ENCODE measurements around the gene SDR9C7.
"Not testable (repeated sequence)": the region's sequence is repeated elsewhere in the genome, so short reads cannot be mapped to it uniquely, and the experiment has no call there.

The SDR9C7 gene

DNA sequence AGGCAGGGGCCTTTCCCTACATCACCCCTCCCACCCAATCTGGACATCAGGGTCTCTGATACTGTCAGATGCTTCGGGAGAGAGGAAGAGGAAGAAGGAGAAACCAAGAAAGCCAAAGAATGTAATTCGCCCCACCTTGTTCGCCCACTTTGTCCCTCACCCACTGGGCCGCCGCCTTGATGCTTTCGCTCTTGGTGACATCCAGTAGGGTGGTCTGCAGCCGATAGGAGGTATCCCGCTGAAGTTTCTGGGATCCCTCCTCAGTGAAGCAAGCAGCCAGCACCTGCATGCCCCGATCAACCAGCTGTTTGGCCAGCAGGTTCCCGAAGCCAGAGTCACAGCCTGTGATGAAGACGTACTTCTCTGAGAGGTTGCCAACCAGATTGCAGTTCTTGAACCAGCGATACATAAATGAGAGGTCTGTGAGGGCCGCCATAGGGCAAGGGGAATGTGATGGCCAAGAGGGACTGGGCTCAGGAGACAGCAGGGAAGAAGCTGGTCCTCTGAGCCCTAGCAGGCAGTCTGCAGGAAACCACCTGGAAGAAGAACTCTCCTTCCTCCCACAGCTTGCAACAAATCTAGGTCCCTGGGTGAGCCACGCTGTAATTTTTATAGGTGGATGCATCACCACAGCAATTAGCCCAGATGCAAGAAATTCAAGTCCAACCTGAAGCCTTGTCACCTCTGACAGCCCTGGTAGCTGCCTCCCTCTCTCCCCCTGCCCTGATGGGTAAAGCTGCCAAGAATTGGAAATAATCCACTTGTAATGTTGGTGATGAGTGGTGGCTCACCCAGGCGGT lies at the start of gene SDR9C7:
Gene SDR9C7, minus strand, starts transcription at position 583 of the 800 bp plus-strand sequence. Its CDS starts 147 bp downstream, at position 436.
- no peak for DNase-seq

DNA sequence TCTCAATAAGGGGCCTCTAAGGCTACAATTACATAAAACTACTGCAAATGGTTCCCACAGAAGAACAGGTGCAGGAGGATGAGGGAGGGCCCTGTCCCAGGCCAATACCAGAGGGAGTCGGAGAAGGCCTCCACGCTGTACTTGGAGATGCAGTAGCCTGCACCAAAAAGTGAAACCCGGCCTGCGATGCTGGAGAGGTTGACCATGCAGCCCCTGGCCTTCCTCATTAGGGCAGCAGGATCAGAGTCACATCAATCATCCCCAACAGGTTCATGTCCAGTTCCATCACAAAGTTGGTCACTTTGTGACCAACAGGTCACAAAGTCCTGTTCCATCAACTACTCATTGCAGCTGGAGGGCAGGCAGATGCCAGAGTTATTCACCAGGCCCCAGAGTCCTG lies 49.2 kb upstream of the SDR9C7 start:
- no peak for DNase-seq

DNA sequence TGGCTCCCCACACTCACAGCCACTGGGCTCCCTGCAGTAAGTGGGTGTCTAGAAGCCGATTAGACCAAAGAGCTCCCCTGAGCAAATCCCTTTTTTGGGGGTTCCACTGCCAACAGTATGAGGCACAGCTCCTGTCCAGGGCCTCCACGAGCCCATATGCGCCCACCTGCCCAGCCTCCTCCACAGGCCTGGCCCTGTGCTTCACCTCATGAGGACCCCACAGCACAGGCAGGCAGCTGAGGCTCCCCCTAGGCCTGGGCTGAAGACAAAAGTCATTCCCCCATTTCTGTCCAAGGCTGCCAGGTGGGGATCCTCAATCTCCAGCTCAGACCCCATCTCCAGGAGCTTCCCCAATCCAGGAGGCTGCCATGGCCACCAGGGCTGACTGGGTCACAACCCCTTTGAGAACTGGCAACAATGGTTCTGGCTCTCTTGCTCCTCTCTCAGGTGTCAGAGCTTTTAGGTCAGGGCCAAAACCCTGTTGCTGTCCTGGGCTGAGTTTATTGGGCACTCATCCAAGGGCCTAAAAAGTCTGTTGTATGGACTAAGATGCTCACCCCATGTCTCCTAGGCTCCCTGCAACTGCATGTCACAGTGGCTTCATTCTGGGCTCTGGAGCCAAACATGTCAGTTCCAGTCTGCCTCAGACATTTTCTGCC lies 48.5 kb upstream of the SDR9C7 start:
- not testable (repeated sequence) for DNase-seq

DNA sequence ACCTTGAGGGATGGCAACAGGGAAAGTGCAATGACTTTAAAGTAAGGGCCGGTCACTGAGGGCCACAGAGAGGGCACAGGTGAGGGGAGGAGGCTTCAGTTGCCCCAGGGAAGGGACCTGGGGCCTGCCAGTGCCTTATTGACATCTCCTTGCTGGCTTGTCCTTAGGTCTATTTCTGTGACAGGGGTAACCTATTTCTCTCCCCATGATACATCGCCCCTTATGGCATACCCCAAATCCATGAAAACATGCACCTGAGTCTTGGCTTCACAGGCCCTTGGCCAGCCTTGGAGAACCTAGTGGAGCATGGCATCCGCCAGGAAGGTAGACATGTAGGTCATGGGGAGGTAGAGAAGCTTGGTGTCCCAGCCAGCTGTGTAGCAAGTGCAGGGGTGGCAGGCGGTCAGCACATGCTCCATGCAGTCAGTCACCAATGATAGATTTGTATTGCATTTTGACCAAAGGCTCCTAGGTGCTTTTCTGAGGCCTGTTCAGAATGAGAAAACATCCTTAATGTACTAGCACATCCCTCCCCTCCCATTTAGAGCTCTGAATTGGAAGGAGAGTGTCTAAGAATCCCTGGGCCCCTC lies 46.8 kb upstream of the SDR9C7 start:
- DNase-seq = no peak

DNA sequence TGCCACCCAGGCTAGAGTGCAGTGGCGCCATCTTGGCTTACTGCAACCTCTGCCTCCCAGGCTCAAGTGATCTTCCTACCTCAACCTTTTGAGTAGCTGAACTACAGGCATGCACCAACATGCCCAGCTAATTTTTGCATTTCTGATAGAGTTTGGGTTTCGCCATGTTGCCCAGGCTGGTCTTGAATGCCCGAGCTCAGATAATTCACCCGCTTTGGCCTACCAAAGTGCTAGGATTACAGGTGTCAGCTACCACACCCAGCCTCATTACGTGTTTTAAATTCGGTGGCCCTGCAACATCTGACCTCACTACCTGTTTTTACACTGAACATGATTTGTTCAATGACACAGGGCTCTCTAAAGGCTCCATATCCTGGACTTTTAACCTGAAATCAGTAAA lies 46.1 kb upstream of the SDR9C7 start:
- no peak for DNase-seq

DNA sequence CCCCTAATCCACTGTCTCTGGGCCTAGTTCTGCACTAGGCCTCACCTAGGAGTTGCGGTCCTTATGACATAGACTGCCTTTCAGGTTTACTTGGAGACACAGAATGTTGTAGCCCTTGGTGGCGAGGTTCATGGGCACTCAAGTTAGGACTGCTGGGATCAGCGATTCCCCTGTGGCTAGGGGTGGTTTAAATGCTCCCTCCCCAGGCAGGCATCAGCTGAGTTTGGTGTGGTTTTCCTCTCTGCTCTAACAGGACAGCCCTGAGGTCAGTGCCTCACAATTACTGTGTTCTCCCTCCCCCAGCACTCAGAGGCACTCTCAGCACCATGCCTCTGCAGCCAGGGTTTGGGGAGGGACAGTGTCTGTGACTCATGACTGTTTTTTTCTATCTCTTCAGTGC lies 45.4 kb upstream of the SDR9C7 start:
- no peak for DNase-seq

DNA sequence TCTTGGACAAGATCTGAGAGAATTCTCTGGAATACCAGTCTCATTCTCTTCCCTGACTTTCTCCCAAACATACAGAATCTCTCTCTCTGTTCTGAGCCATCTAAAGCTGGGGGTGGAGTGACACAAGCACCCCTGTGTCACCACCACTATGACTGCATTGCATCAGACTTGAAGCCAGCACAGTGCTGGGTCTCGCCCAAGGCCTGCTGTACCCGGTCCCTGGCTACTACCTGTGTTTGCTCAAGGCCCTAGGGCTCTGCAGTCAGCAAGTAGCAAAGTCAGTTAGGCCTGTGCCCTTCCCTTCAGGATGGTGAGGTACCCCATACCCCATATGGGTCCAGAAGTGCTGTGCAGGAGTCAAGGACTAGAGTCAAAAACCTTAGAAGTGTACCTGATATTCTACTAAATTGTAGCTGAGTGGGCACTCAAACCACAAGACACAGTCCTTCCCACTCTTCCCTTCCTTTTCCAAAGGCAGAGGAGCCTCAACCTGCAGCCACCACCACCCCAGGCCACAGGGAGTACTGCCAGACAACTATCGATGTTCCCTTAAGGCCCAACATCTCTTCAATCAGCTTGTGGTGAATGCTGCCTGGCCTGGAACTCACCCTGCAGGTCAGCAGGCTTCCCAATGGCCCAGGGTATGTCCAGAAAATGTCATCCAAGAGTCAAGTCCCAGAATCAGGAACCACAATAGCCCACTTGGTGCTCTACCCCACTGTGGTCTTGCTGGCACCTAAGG lies 44.4 kb upstream of the SDR9C7 start:
- no peak for DNase-seq

DNA sequence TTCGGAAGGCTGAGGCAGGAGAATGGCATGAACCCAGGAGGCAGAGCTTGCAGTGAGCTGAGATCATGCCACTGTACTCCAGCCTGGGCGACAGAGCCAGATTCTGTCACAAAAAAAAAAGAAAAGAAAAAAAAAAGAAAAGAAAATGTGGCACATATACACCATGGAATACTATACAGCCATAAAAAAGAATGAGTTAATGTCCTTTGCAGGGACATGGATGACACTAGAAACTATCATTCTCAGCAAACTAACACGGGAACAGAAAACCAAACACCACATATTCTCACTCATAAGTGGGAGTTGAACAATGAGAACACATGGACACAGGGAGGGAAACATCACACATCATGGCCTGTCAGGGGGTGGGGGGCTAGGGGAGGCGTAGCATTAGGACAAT lies 43.2 kb upstream of the SDR9C7 start:
- DNase-seq = not testable (repeated sequence)

DNA sequence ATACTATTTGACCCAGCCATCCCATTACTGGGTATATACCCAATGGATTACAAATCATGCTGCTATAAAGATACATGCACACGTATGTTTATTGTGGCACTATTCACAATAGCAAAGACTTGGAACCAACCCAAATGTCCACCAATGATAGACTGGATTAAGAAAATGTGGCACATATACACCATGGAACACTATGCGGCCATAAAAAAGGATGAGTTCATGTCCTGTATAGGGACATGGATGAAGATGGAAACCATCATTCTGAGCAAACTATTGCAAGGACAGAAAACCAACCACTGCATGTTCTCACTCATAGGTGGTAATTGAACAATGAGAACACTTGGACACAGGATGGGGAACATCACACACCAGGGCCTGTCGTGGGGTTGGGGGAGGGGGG lies 40.0 kb upstream of the SDR9C7 start:
- DNase-seq = not testable (repeated sequence)

DNA sequence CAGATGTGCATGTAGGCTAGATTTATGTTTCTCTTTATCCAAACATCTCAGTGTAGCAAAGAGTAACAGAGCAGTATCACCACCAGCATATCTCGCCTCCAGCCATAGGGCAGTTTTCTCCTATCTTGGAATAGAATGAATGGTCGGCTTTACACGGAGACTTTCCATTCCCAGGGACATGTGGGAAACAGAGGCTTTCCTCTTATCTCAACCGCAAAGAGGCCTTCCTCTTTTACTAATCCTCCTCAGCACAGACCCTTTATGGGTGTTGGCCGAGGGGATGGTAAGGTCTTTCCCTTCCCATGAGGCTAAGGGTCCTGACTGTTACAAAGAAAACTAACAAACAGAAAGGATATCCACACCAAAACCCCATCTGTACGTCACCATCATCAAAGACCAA lies 34.7 kb upstream of the SDR9C7 start:
- not testable (repeated sequence) for DNase-seq

DNA sequence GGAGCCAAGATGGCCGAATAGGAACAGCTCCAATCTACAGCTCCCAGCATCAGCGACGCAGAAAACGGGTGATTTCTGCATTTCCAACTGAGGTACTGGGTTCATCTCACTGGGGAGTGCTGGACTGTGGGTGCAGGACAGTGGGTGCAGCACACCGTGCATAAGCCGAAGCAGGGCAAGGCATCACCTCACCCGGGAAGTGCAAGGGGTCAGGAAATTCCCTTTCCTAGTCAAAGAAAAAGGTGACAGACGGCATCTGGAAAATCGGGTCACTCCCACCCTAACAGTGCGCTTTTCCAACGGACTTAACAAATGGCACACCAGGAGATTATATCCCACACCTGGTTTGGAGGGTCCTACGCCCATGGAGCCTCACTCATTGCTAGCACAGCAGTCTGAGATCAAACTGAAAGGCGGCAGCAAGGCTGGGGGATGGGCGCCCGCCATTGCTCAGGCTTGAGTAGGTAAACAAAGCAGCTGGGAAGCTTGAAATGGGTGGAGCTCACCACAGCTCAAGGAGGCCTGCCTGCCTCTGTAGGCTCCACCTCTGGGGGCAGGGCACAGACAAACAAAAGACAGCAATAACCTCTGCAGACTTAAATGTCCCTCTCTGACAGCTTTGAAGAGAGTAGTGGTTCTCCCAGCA lies 31.9 kb upstream of the SDR9C7 start:
- not testable (repeated sequence) for DNase-seq

DNA sequence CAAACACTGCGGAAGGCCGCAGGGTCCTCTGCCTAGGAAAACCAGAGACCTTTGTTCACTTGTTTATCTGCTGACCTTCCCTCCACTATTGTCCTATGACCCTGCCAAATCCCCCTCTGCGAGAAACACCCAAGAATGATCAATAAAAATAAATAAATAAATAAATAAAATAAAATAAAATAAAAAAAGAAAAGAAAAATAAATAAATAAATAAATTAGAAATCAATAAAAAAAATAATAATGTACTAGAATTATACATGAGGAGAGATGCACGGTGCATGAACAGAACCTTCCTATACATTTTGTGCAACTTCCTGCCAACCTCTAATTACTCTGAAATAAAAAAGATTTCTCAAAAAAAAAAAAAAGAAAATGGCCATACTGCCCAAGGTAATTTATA lies 30.9 kb upstream of the SDR9C7 start:
- not testable (repeated sequence) for DNase-seq

DNA sequence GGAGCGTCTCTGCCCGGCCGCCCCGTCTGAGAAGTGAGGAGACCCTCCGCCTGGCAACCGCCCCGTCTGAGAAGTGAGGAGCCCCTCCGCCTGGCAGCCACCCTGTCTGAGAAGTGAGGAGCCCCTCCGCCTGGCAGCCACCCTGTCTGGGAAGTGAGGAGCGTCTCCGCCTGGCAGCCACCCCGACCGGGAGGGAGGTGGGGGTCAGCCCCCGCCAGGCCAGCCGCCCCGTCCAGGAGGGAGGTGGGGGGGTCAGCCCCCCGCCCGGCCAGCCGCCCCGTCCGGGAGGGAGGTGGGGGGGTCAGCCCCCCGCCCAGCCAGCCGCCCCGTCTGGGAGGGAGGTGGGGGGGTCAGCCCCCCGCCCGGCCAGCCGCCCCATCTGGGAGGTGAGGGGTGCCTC lies 29.3 kb upstream of the SDR9C7 start:
- not testable (repeated sequence) for DNase-seq

DNA sequence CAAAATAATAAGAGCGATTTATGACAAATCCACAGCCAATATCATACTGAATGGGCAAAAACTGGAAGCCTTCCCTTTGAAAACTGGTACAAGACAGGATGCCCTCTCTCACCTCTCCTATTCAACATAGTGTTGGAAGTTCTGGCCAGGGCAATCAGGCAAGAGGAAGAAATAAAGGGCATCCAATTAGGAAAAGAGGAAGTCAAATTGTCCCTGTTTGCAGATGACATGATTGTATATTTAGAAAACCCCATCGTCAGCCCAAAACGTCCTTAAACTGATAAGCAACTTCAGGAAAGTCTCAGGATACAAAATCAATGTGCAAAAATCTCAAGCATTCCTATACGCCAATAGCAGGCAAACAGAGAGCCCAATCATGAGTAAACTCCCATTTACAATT lies 28.0 kb upstream of the SDR9C7 start:
- not testable (repeated sequence) for DNase-seq

DNA sequence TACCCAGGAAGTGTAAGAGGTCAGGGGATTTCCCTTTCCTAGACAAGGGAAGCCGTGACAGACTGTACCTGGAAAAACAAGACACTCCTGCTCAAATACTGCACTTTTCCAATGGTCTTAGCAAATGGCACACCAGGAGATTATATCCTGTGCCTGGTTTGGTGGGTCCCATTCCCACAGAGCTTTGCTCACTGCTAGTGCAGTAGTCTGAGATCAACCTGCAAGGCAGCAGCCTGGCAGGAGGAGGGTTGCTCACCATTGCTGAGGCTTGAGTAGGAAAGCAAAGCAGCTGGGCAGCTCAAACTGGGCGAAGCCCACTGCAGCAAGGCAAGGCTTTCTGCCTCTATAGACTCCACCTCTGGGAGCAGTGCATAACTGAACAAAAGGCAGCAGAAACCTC lies 24.2 kb upstream of the SDR9C7 start:
- DNase-seq = no peak

DNA sequence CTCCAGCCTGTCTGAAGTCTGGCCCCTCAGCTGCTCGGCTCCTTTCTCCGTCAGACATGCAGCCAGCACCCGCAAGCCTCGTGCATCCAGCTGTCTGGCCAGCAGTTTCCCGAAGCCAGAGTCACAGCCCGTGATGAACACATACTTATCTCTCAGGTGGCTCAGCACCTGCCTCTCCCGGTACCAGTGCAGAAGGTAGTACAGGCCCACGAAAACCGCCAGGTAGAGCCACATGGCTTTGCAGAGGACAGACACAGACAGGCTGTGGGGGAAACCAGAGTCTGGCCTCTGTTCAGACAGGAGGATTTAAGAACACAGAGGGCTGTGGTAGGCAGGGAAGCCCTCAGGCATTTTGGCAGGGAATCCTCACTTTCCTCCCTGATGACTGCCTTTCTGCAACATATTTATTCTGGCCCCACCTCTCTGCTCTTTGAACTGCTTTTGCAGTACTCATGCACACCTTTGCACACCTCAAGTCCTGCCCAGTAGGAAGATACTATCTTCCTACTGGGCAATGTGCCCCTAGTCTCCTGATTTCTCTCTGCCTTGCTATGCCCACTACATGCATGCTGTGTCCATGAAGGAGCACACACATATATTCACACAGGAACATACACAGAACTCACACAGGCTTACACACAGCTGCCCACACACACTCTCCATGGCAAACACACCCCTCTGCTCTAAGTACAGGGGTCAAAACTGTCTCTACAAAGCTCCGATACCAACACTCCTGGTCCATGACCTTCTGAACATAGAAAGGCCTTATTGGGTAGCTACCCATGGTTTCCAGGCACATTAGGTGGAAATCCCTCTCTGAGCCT lies 23.2 kb upstream of the SDR9C7 start, which contains the start of gene RDH16:
Gene RDH16, minus strand, starts transcription at position 380 of the 824 bp plus-strand sequence. Its CDS starts 146 bp downstream, at position 234.
- DNase-seq = no peak

DNA sequence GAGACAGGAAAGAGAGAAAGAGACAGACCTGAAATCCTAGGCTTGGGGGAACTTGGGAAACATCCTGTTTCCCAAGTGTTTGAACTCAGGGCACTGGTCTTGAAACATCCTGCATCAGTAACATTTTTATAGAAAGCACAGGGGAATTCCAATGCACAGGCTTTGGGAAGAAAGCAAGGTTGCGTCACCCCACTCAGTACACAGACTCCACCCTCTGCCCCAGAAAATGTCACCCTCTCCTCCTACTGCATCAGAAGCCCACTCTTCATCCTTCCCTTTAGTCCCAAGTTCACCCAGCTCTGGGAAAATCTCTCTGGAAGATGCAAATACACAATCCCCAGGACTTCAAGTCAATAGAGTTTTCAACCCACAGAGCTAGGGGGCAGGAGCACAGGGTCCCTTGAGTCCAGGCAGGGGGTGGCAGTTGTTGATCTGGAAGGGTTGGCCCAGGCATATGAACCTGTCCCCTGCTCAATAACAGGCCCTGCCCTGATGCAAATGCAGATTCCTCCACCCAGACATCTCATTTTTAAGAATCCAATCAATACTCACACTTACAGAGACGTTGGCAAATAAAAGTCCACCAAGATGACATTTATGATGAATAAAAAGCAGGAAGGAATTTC lies 21.5 kb upstream of the SDR9C7 start:
- no peak for DNase-seq

DNA sequence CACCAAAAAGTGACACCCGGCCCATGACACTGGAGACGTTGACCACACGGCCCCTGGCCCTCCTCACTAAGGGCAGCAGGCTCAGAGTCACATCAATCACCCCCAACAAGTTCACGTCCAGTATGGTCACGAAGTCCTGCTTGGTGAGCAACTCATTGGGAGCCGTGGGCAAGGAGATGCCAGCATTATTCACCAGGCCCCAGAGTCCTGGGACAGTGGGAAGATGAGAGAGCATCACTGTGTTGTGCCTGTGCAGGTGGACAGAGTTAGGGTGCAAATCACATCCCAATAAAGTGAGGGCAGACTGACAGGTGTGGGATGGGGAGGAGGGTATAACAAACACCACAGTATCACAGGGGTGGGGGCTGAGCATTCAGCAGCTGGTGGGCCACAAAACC lies 20.7 kb upstream of the SDR9C7 start:
- no peak for DNase-seq

DNA sequence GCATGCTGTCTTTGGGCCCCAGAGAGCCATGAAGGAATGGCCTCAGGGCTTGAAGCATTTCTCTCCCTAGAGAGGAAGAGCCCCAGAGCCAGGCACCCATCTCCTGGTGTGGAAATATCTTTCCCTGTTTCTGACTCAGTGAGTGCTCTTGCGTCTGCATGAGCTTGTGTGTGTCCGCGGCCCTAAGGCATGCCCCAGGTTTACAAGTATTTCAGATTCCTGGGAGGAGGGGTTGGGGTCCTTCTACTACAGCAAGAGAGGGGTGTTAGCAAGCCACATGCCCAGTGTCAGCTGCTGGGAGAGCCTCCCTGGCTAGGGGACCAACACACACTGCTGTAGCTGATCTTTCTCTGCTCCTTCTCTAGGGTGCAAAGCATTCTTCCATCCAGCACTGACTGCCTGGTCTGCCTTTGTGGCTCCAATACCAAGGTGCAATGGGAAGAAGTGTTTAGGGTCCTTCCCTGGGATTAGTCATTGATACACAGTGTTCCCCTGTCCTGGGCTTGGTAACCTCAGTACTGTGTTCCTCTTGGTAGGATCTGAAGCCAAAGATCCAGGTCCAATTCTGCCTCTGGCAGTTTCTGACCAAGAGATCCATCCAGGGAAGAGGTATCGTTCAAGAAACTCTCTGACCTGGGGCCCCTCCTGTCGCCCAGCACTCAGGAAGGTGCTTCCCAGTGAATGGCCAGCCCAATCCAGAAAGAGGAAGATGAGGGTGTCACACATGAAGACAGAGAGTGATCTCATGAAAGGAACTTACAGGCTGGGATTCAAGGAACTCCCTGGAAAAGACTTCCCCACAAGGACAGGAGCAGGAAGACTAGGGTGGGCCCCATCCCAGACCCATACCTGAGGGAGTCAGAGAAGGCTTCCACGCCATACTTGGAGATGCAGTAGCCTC lies 20.1 kb upstream of the SDR9C7 start:
- no peak for DNase-seq

DNA sequence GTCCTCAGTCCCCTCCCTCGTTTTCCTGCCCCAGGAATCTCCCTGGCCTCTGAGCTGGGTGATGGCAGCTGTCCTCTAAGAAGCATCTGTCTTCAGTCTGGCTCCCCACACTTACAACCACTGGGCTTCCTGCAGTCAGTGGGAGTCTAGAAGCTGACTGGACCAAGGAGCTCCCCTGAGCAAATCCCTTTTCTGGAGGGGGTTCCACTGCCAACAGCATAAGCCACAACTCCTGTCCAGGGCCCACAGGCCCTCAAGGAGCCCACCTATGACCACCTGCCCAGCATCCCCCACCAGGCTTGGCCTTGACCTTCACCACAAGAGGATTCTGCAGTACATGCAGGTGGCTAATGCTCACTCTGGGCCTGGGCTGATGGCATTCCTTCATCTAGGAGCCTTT lies 19.1 kb upstream of the SDR9C7 start:
- DNase-seq = no peak
